Gastrocnemius medialis (tissue), 4 donors: ENCODE results near the gene NOP9.

Experiments
- POLR2A ChIP-seq, 2 donors: fragments of 450-650 bp; IDR thresholded peaks; one replicate each; pipeline ENCODE4 v1.6.1; 2017; ENCODE audit warnings: antibody characterized with exemption in 2 of 2, mild to moderate bottlenecking in 2 of 2, moderate library complexity in 2 of 2
- TF ChIP-seq, protein P1 (sequence below), 5 experiments: fragments of 450-650 bp in 3 of 5; fragments of 200-600 bp in 2 of 5; sonication (generic) in 2 of 5; IDR thresholded peaks in 4 of 5; conservative IDR thresholded peaks in 1 of 5; 1 replicate in 4 of 5; 2 replicates in 1 of 5; pipeline ENCODE4 v1.5.1; 2016 to 2019; ENCODE audit warnings: antibody characterized with exemption in 5 of 5, mild to moderate bottlenecking in 3 of 5, moderate library complexity in 3 of 5

DNA sequence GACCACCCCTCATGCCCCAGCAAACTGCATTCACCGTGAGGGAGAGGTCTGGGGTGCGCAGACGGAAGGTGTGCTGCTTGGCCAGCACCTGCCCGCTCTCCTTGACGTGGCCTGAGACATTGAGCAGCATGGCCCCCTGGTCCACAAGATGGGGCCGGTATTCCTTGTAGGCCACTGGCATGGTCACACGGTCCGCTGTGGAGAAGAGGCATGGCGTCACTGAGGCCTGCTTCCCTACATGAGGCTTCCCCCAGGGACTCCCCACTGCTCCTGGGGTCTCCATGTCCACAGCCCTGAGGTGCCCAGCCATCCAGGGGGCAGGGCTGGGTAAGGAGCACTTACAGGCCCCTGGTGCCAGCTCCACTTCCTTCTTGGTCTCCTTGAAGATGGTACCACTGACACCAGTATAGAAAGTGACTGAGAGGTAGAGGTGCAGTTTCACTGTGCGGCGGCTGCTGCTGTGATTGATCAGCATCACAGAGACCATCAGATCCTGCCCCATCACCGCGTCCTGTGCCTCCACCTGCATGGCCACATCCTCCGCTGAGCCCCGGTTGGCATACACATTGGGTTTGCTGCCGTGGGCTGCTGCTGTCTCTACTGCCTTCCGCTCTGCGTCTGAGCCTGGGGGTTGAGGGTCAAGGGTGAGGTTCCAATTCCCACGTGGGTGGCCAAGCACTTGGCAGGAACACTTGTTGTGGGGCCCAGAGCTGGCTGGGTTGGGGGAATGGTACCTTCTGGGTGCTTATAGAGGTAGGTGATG, 44.8 kb upstream of the NOP9 start:
- TF ChIP-seq, protein P1, sequence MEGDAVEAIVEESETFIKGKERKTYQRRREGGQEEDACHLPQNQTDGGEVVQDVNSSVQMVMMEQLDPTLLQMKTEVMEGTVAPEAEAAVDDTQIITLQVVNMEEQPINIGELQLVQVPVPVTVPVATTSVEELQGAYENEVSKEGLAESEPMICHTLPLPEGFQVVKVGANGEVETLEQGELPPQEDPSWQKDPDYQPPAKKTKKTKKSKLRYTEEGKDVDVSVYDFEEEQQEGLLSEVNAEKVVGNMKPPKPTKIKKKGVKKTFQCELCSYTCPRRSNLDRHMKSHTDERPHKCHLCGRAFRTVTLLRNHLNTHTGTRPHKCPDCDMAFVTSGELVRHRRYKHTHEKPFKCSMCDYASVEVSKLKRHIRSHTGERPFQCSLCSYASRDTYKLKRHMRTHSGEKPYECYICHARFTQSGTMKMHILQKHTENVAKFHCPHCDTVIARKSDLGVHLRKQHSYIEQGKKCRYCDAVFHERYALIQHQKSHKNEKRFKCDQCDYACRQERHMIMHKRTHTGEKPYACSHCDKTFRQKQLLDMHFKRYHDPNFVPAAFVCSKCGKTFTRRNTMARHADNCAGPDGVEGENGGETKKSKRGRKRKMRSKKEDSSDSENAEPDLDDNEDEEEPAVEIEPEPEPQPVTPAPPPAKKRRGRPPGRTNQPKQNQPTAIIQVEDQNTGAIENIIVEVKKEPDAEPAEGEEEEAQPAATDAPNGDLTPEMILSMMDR (IDR thresholded peaks at IDR 0.05 in 4 of 5, conservative IDR thresholded peaks at IDR 0.05 in 1 of 5) = no peak
- TF ChIP-seq POLR2A (IDR thresholded peaks at IDR 0.05) = no peak
